ENCODE data around the gene MYL12B.

Gene MYL12B

DNA sequence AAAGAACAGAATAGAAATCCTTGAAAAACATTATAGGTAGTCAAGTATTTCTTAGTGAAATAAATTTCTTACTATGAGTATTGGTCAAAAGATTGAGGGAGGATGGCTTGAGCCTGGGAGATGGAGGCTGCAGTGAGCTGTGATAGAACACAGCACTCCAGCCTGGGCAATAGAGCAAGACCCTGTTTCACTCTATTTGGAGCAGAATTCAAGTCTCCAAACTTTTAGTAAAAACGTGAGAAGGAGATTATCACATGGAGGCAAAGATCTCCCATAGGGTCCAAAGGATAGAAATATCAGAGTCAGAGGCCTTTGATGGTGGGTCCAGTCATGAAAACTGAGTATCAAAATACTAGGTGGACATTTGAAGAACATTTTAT is 16.8 kb upstream of the MYL12B start:
- TF ChIP-seq, protein P1, sequence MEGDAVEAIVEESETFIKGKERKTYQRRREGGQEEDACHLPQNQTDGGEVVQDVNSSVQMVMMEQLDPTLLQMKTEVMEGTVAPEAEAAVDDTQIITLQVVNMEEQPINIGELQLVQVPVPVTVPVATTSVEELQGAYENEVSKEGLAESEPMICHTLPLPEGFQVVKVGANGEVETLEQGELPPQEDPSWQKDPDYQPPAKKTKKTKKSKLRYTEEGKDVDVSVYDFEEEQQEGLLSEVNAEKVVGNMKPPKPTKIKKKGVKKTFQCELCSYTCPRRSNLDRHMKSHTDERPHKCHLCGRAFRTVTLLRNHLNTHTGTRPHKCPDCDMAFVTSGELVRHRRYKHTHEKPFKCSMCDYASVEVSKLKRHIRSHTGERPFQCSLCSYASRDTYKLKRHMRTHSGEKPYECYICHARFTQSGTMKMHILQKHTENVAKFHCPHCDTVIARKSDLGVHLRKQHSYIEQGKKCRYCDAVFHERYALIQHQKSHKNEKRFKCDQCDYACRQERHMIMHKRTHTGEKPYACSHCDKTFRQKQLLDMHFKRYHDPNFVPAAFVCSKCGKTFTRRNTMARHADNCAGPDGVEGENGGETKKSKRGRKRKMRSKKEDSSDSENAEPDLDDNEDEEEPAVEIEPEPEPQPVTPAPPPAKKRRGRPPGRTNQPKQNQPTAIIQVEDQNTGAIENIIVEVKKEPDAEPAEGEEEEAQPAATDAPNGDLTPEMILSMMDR (IDR thresholded peaks at IDR 0.05): no peak

DNA sequence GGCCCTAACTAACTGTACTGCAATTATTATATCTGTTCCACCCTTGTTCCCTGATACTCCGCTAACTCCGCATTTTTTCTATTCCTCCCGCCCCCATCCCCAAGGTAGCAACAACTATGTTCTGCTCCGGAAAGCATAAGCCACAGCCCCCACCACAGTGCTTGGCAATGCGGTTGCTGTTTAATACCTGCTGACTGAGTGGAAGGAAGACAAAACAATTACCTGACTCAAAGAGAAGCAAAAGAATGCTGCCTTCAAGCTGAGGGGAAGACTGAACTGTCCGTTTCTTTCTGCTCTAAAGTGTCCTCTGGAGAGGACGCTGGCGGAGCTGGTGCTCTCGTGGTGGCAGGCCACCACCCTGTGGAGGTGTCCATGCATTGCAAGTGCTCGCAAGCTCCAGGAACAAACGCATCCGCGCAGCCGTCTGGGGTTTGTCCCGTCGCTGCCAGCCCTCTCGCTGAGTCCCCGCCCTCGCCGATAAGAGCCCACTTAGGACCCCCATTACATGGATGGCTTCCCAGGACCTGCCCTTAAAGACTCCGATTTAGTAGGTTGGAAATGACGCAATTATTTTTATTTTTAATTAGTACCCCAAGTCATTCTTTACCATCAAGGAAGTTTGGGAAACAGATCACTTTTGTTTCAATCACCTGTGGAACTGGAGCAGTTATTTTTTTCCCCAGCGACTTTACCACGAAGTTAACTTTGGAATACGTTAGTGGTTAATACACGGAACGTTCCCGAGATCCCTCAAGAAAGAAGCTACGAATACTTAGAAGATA is 15.9 kb upstream of the MYL12B start:
- TF ChIP-seq, protein P1 (IDR thresholded peaks at IDR 0.05): peak; percentile 95

DNA sequence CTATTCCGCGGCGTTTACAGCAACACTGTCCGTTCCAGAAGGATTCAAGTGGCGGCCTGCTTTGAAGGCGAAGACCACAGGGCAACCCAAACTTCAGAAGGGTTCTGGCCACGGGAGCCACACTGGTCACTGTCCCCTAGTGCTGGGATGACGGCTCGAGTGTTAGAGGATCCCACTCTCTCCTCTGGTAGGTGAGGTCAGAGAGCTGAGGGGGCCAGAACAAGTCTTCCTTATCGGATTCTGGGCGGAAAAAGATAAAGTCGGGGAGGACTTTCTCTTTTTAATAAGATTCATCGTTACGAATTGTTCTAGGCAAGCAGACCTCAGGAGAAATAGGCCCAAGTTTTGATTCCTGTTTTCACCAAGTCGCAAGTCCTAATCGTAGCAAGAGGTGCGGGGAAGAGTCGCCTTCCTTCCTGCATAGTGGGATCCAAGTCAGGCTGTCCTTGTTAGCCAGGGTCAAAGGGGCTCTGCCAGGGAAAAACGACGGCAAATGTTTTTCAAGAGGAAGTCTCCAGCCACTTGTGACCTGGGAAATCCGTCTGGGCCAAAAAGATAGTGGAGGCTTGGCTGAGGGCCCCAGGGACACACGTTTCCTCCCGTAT is 15.2 kb upstream of the MYL12B start:
- TF ChIP-seq, protein P1 (IDR thresholded peaks at IDR 0.05): no peak

DNA sequence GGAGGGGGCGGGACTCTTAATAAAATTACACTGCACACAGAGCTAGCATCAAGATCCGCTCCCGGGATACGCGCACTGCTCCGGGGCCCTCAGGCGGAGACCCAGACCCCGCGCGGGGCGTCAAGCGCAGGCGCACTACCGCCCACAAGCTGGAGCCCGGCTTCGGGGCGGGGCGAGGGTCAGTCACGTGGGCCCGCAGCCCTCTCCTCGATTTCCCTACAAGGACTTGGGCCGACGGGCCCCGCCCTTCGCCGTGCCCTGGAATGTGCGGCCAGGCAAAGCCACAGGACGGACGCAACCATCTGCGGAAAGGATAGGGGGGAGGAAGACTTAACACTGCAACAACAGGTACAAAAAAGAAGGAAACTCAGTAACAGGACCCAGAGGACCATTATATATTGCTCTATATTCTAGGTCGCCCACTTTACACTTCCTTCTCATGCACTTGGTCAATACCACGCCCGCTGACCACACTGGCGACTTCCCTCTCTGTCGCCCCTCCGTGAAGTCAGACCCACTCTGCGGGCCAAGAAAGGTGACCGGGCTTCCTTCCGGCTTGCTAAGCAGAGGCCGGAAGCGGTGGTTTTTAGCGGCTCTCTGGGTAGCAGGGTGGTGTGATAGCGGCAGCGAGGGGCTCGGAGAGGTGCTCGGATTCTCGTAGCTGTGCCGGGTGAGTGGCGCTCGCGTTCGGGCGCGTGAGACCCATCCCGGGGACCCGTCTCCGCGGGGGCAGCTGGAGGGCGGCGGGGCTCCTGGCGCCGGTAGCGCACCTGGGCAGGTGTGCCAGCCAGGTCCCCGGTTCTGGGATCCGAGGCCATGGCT is 14.5 kb upstream of the MYL12B start, which contains the start of gene MYL12A:
MYL12A (plus strand) TSS at position 562 of the 822 bp plus-strand sequence. CDS start 5,447 bp downstream, outside the sequence.
- TF ChIP-seq, protein P1 (IDR thresholded peaks at IDR 0.05): no peak

DNA sequence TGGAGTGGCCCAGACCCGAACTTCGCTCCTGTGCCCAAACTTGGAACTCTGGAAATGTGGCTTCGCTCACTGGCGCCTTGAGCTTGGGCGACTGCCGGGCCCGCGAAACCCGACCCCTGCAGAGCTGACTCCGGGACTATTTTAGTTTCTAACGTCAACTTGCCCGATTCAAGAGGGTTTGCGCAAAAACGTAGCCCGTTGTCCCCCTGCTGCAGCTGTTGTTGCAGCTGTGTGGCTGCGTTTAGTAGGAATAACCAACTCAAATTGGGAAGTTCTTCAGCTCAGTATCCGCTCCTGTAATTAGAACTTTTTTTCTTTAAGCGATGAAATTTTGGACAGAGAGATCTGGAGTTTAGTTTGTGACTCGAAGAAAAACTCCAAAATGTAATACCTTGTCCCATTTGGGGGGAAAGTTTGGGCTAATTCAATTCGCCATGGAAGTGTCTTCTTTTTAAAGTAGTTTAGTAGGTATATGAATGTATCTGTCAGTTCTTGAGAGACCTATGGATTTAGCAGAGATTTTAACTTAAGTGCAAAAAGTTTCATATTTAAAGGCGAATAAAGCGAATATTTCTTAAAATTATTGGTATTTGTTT is 13.8 kb upstream of the MYL12B start:
- TF ChIP-seq, protein P1 (IDR thresholded peaks at IDR 0.05): no peak

DNA sequence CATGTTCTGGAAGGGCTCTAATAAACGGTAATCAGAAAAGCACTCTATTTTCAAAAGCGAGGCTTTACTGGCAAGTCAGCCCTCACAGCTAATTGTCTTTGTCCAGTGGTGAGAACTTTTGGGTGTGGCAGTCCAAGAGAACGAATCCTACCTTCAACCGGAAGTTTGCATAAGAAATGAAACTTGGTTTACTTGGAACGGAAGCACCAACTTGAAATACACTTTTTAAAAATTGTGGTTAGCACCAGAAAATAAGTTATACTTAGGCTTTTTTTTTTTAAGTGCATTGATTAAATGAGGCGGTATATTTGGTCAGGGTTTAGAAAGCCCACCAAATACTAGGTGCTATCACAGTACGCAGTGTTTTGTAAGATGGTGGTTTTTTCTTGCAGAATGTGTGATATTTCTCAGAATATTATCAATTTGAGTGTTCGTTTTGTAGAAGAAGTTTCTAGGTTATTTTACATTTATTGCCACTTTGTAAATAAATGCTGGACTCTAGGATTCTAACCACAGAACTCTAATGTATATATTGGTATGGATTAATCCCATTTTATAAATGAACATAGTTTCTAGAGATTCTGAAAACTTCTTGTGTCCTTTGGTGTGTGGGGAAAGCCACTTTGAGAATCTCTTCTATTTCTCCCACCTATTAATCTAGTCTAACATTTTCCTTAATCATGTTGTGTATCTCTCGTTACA is 13.1 kb upstream of the MYL12B start:
- TF ChIP-seq, protein P1 (IDR thresholded peaks at IDR 0.05): no peak

Measured in LNCAP (cell line).